ENCODE results near the gene CDH26. TPM values are rescaled to one million over a fixed set of nuclear protein-coding genes. Genes with fewer than 3 reads are reported as not detected.

CDH26 gene
- total and polyA plus RNA-seq, 10 of the 15 experiments (the other 5 are each of a cell fraction or from before 2014, with no cell fraction given) = 0.03 to 0.19 (median 0.08) TPM; not detected in 4

DNA sequence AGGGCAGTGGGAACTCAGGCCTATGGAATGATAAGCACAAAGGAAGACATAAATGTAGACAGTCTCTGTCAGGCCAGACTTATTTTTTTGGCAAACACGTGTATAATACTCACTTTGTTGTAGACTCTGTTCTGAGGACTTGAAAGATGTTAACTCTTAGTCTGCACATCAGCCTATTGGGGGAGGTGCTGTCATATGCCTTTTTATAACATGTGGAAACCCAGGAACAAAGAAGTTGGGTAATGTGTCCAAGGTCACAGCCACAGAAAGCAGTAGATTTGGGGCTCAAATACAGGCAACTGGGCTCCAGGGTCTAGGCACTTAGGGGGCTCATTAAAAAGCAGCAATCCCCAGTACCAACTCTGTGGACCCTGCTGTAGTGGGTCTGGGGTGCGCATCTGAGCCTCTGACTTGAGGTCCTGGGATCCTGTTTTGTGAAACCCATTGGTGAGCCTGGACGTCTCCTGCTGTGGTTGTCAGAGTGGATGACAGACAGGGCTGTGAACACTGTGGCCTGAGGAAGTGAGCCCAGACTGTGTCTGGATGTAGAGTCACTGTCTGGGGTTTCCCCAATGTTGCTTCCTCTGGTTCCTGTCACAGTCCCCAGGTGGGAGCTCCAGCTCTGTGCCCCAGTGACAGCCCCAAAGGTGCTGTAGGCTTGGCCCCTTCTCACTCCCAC, 50.0 kb downstream of the CDH26 start:
- ATAC-seq = peak; percentile 35; the same call in 1 of the 3 replicates
- no TSS peak for BruUV-seq (replicated peaks)
- no peak for FAIRE-seq
- no peak overlapping the region for H3K4me3 ChIP-seq
- CTCF ChIA-PET = interaction anchor here (0.5 to 3.2 kb wide), 2 partner anchors 16 to 36 kb away, joined by 3 to 12 read pairs; no protein-coding TSS in a partner anchor
- H3K27me3 ChIP-seq (replicated peaks in 1 of 2; ENCODE audit: control insufficient read depth in 2 of 2, insufficient read depth in 2 of 2, low read length in 1 of 2) = no peaks in the 10 kb centered on the region
- SMC1A ChIA-PET (ENCODE audit: uncharacterized antibody, unreplicated experiment) = interaction anchor here (1.3 kb wide), 1 partner anchor 9 kb away, joined by 3 read pairs; no protein-coding TSS in a partner anchor
- intact Hi-C loops (cut with micrococcal nuclease; ENCODE audit: unreplicated experiment) (no loop called here), in situ Hi-C loops (cut with MboI) (no loop called here)
- H3K4me2 ChIP-seq (ENCODE audit: control insufficient read depth, insufficient read depth) = no peak overlapping the region
- WGBS (ENCODE audit: insufficient coverage, insufficient replicate concordance, low lambda C conversion rate, missing lambda C conversion rate) = 0% methylated on average over 3 of the region's 3 CpGs
- no peaks in the 10 kb centered on the region for H3K79me2 ChIP-seq (ENCODE audit: control insufficient read depth, insufficient read depth, low read length)
- H3K9me3 ChIP-seq (replicated peaks; ENCODE audit: control insufficient read depth, insufficient read depth, low read length) = no peaks in the 10 kb centered on the region
- no peaks in the 10 kb centered on the region for H3K36me3 ChIP-seq (ENCODE audit: control insufficient read depth in 2 of 2, insufficient read depth in 2 of 2, low read length in 1 of 2)
- H2AFZ ChIP-seq (ENCODE audit: control insufficient read depth, low read depth, low read length) = no peak overlapping the region
- H3K27ac ChIP-seq (ENCODE audit: control insufficient read depth, insufficient read depth) = no peak overlapping the region
- DNase-seq (ENCODE audit: low read depth, low spot score) = no peak
- POLR2A ChIA-PET = no interaction called here
- TF ChIP-seq ZNF207 (IDR thresholded peaks at IDR 0.05; ENCODE audit: borderline replicate concordance) = no peak
- no peaks in the 10 kb centered on the region for H3K4me1 ChIP-seq (ENCODE audit: control insufficient read depth, insufficient read depth, low read length)
- RAD21 ChIA-PET (ENCODE audit: unreplicated experiment) = no interaction called here
- H4K20me1 ChIP-seq (ENCODE audit: control insufficient read depth, insufficient read depth) = no peaks in the 10 kb centered on the region
- H3K9ac ChIP-seq (ENCODE audit: control insufficient read depth, insufficient read depth, low read length) = no peak overlapping the region

DNA sequence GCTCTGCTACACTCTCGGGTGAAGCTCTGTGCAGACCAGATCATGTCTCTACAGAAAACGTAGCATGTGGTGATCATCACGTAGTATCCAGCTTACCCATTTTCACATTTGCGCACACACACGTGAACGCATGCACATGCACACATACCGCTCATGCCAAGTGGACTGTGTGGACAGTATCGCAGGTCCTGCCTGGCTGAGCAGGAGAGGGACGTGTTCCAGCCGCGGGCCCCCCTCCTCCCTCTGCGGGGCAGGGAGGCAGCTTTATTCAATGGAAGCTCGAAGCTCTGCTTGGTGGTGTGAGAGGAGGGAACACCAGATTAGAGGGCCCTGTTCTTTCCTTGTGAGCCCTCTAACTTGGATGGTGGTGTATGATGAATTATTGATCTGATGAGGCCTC, 51.1 kb downstream of the CDH26 start:
- 62% methylated on average over 13 of the region's 13 CpGs for WGBS (ENCODE audit: insufficient coverage, insufficient replicate concordance, low lambda C conversion rate, missing lambda C conversion rate)
- Histone ChIP-seq H2AFZ (ENCODE audit: control insufficient read depth, low read depth, low read length) (no peak overlapping the region), H3K36me3 (ENCODE audit: control insufficient read depth in 2 of 2, insufficient read depth in 2 of 2, low read length in 1 of 2) (no peaks in the 10 kb centered on the region), H3K4me1 (ENCODE audit: control insufficient read depth, insufficient read depth, low read length) (no peaks in the 10 kb centered on the region), H3K27ac (ENCODE audit: control insufficient read depth, insufficient read depth) (no peak overlapping the region), H3K79me2 (ENCODE audit: control insufficient read depth, insufficient read depth, low read length) (no peaks in the 10 kb centered on the region), H3K9me3 (replicated peaks; ENCODE audit: control insufficient read depth, insufficient read depth, low read length) (no peaks in the 10 kb centered on the region), H3K27me3 (replicated peaks in 1 of 2; ENCODE audit: control insufficient read depth in 2 of 2, insufficient read depth in 2 of 2, low read length in 1 of 2) (no peaks in the 10 kb centered on the region), H3K9ac (ENCODE audit: control insufficient read depth, insufficient read depth, low read length) (no peak overlapping the region), H3K4me3 (no peak overlapping the region), H4K20me1 (ENCODE audit: control insufficient read depth, insufficient read depth) (no peaks in the 10 kb centered on the region), H3K4me2 (ENCODE audit: control insufficient read depth, insufficient read depth) (no peak overlapping the region)
- ChIA-PET RAD21 (ENCODE audit: unreplicated experiment) (no interaction called here), POLR2A (no interaction called here), CTCF (interaction anchor here (2.0 to 3.2 kb wide), 2 partner anchors 17 to 59 kb away, joined by 5 to 12 read pairs; no protein-coding TSS in a partner anchor), SMC1A (ENCODE audit: uncharacterized antibody, unreplicated experiment) (interaction anchor here (0.6 to 1.3 kb wide), 2 partner anchors 10 to 135 kb away, joined by 3 read pairs; no protein-coding TSS in a partner anchor)
- in situ Hi-C loops (cut with MboI) = no loop called here
- intact Hi-C loops (cut with micrococcal nuclease; ENCODE audit: unreplicated experiment) = no loop called here
- FAIRE-seq (no peak), ATAC-seq (no peak), DNase-seq (ENCODE audit: low read depth, low spot score) (no peak)
- BruUV-seq (replicated peaks) = no TSS peak
- no peak for TF ChIP-seq NFYB (IDR thresholded peaks at IDR 0.05; ENCODE audit: insufficient read depth, low read depth, low read length)
- TF ChIP-seq RBBP5 (conservative IDR thresholded peaks at IDR 0.05) = no peak
- TF ChIP-seq, protein P1, sequence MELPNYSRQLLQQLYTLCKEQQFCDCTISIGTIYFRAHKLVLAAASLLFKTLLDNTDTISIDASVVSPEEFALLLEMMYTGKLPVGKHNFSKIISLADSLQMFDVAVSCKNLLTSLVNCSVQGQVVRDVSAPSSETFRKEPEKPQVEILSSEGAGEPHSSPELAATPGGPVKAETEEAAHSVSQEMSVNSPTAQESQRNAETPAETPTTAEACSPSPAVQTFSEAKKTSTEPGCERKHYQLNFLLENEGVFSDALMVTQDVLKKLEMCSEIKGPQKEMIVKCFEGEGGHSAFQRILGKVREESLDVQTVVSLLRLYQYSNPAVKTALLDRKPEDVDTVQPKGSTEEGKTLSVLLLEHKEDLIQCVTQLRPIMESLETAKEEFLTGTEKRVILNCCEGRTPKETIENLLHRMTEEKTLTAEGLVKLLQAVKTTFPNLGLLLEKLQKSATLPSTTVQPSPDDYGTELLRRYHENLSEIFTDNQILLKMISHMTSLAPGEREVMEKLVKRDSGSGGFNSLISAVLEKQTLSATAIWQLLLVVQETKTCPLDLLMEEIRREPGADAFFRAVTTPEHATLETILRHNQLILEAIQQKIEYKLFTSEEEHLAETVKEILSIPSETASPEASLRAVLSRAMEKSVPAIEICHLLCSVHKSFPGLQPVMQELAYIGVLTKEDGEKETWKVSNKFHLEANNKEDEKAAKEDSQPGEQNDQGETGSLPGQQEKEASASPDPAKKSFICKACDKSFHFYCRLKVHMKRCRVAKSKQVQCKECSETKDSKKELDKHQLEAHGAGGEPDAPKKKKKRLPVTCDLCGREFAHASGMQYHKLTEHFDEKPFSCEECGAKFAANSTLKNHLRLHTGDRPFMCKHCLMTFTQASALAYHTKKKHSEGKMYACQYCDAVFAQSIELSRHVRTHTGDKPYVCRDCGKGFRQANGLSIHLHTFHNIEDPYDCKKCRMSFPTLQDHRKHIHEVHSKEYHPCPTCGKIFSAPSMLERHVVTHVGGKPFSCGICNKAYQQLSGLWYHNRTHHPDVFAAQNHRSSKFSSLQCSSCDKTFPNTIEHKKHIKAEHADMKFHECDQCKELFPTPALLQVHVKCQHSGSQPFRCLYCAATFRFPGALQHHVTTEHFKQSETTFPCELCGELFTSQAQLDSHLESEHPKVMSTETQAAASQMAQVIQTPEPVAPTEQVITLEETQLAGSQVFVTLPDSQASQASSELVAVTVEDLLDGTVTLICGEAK (IDR thresholded peaks at IDR 0.05; ENCODE audit: borderline replicate concordance) = no peak
- TF ChIP-seq, protein P2, sequence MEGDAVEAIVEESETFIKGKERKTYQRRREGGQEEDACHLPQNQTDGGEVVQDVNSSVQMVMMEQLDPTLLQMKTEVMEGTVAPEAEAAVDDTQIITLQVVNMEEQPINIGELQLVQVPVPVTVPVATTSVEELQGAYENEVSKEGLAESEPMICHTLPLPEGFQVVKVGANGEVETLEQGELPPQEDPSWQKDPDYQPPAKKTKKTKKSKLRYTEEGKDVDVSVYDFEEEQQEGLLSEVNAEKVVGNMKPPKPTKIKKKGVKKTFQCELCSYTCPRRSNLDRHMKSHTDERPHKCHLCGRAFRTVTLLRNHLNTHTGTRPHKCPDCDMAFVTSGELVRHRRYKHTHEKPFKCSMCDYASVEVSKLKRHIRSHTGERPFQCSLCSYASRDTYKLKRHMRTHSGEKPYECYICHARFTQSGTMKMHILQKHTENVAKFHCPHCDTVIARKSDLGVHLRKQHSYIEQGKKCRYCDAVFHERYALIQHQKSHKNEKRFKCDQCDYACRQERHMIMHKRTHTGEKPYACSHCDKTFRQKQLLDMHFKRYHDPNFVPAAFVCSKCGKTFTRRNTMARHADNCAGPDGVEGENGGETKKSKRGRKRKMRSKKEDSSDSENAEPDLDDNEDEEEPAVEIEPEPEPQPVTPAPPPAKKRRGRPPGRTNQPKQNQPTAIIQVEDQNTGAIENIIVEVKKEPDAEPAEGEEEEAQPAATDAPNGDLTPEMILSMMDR (IDR thresholded peaks at IDR 0.05 in 2 of 3, conservative IDR thresholded peaks at IDR 0.05 in 1 of 3; ENCODE audit: control insufficient read depth in 2 of 3, extremely low read depth in 1 of 3, insufficient read depth in 1 of 3, low read depth in 3 of 3, low read length in 3 of 3) = no peak
- TF ChIP-seq ZNF24 (IDR thresholded peaks at IDR 0.05) = no peak
- TF ChIP-seq RAD51 (IDR thresholded peaks at IDR 0.05) = no peak
- TF ChIP-seq ZSCAN29 (IDR thresholded peaks at IDR 0.05) = no peak
- no peak for TF ChIP-seq HDAC2 (IDR thresholded peaks at IDR 0.05)
- TF ChIP-seq JUND (IDR thresholded peaks at IDR 0.05; ENCODE audit: low read depth, low read length) = no peak
